Measurements from ENCODE around the gene PRR23A.

GRCh38 chr3:138964923-138965322 is 41.1 kb downstream of the PRR23A start:
- no peak for TF ChIP-seq CTCF (IDR thresholded peaks at IDR 0.05)
- no peak for TF ChIP-seq POLR2AphosphoS5 (IDR thresholded peaks at IDR 0.05)
- TF ChIP-seq POLR2A (IDR thresholded peaks at IDR 0.05), result no peak

Measured in breast epithelium (tissue), 3 donors.